HG02840 (cell line): ENCODE data around the gene BTAF1.

Experiments
- ATAC-seq: cut with Tn5 transposase; IDR thresholded peaks from one replicate; pipeline ENCODE4 v1.9.1; 2021; ENCODE audit warnings: mild to moderate bottlenecking, moderate library complexity, moderate number of reproducible peaks; ENCODE audit not compliant: unreplicated experiment, low FRiP score

The BTAF1 gene

GRCh38 chr10:91907914-91908336, 15.6 kb upstream of the BTAF1 start:
- ATAC-seq, result no peak

GRCh38 chr10:91908337-91909116, 15.0 kb upstream of the BTAF1 start:
- peak; percentile 89 for ATAC-seq

- ATAC-seq, result no peak
Measured at GRCh38 chr10:91909117-91909677, 14.4 kb upstream of the BTAF1 start, which contains the start of gene FGFBP3. FGFBP3 (minus strand) TSS chr10:91909486; CDS start chr10:91908969, 517 bp downstream.

- ATAC-seq, result no peak
Measured at GRCh38 chr10:91910467-91910866, 13.1 kb upstream of the BTAF1 start.

GRCh38 chr10:91919651-91920050, 3.9 kb upstream of the BTAF1 start:
- ATAC-seq, result no peak

- ATAC-seq, result peak; percentile 21
Measured at GRCh38 chr10:91924212-91925021, 847 bp downstream of the BTAF1 start.

GRCh38 chr10:91925022-91925320, 1.4 kb downstream of the BTAF1 start:
- no peak for ATAC-seq

GRCh38 chr10:91930939-91931338, 7.4 kb downstream of the BTAF1 start:
- ATAC-seq, result no peak

GRCh38 chr10:91931526-91932190, 8.1 kb downstream of the BTAF1 start:
- no peak for ATAC-seq

- no peak for ATAC-seq
Measured at GRCh38 chr10:91932737-91933136, 9.2 kb downstream of the BTAF1 start.

- ATAC-seq, result no peak
Measured at GRCh38 chr10:91935886-91936285, 12.3 kb downstream of the BTAF1 start.

- ATAC-seq, result no peak
Measured at GRCh38 chr10:91939653-91940052, 16.1 kb downstream of the BTAF1 start.

- no peak for ATAC-seq
Measured at GRCh38 chr10:91941426-91941825, 17.9 kb downstream of the BTAF1 start.

- ATAC-seq, result no peak
Measured at GRCh38 chr10:91944880-91945630, 21.5 kb downstream of the BTAF1 start.

- ATAC-seq, result no peak
Measured at GRCh38 chr10:91953600-91954160, 30.1 kb downstream of the BTAF1 start.

GRCh38 chr10:91955114-91955513, 31.5 kb downstream of the BTAF1 start:
- no peak for ATAC-seq

GRCh38 chr10:91957091-91957490, 33.5 kb downstream of the BTAF1 start:
- ATAC-seq, result no peak

GRCh38 chr10:91969297-91969696, 45.7 kb downstream of the BTAF1 start:
- ATAC-seq, result no peak

- no peak for ATAC-seq
Measured at GRCh38 chr10:91974960-91975359, 51.4 kb downstream of the BTAF1 start.

GRCh38 chr10:91975438-91975837, 51.9 kb downstream of the BTAF1 start:
- ATAC-seq, result no peak
